Measurements from ENCODE around the gene OR4M1. TPM values are rescaled to one million over a fixed set of nuclear protein-coding genes. Genes with fewer than 3 reads are reported as not detected.
"Not testable (repeated sequence)": the region's sequence is repeated elsewhere in the genome, so short reads cannot be mapped to it uniquely, and the experiment has no call there.

OR4M1 gene
- total and polyA plus RNA-seq, 3 experiments from 2014 or later = not detected

GRCh38 chr14:19801118-19801464, 27.8 kb downstream of the OR4M1 start:
- Histone ChIP-seq H3K36me3 (ENCODE audit: insufficient read depth, low read length) (no peaks in the 10 kb centered on the region), H3K9me3 (ENCODE audit: low read length) (no peaks in the 10 kb centered on the region), H3K27me3 (ENCODE audit: insufficient read depth, low read length, poor library complexity, severe bottlenecking) (no peaks in the 10 kb centered on the region), H3K4me1 (ENCODE audit: insufficient read depth, low read length) (no peaks in the 10 kb centered on the region), H3K4me3 (ENCODE audit: low read length) (no peak overlapping the region), H3K27ac (ENCODE audit: low read depth, low read length) (no peak overlapping the region)
- H3K9me3 Mint-ChIP-seq = peaks cover 0 to 5% (median 2%) of the 10 kb centered on the region in 5 donors
- H3K4me1 Mint-ChIP-seq = no peaks in the 10 kb centered on the region
- ChIA-PET POLR2A (no interaction called here), CTCF (no interaction called here)
- no peak overlapping the region for H3K27ac Mint-ChIP-seq
- H3K27me3 Mint-ChIP-seq = no peaks in the 10 kb centered on the region
- no peak for DNase-seq
- H3K4me3 Mint-ChIP-seq = no peak overlapping the region
- no peaks in the 10 kb centered on the region for H3K36me3 Mint-ChIP-seq

GRCh38 chr14:19803470-19803869, 30.2 kb downstream of the OR4M1 start, which contains the start of gene OR4N2:
Gene OR4N2 (plus strand): TSS chr14:19803770. CDS start chr14:19827449, 23,679 bp downstream.
- H3K4me1 ChIP-seq (ENCODE audit: insufficient read depth, low read length); H3K27ac Mint-ChIP-seq; H3K4me1 Mint-ChIP-seq; DNase-seq; POLR2A ChIA-PET; H3K36me3 ChIP-seq (ENCODE audit: insufficient read depth, low read length); H3K9me3 ChIP-seq (ENCODE audit: low read length); H3K27me3 Mint-ChIP-seq; H3K9me3 Mint-ChIP-seq; H3K36me3 Mint-ChIP-seq; H3K27me3 ChIP-seq (ENCODE audit: insufficient read depth, low read length, poor library complexity, severe bottlenecking); H3K4me3 Mint-ChIP-seq; CTCF ChIA-PET; H3K27ac ChIP-seq (ENCODE audit: low read depth, low read length); H3K4me3 ChIP-seq (ENCODE audit: low read length): not testable (repeated sequence)

GRCh38 chr14:19813171-19813920, 40.0 kb downstream of the OR4M1 start:
- H3K36me3 ChIP-seq (ENCODE audit: insufficient read depth, low read length); H3K36me3 Mint-ChIP-seq; DNase-seq; H3K27me3 ChIP-seq (ENCODE audit: insufficient read depth, low read length, poor library complexity, severe bottlenecking); H3K4me1 Mint-ChIP-seq; CTCF ChIA-PET; H3K27ac ChIP-seq (ENCODE audit: low read depth, low read length); H3K27me3 Mint-ChIP-seq; H3K9me3 Mint-ChIP-seq; H3K4me3 Mint-ChIP-seq; POLR2A ChIA-PET; H3K4me3 ChIP-seq (ENCODE audit: low read length); H3K4me1 ChIP-seq (ENCODE audit: insufficient read depth, low read length); H3K9me3 ChIP-seq (ENCODE audit: low read length); H3K27ac Mint-ChIP-seq: not testable (repeated sequence)

GRCh38 chr14:19819879-19820278, 46.6 kb downstream of the OR4M1 start:
- H3K27ac Mint-ChIP-seq; CTCF ChIA-PET; H3K4me3 Mint-ChIP-seq; H3K36me3 ChIP-seq (ENCODE audit: insufficient read depth, low read length); H3K4me3 ChIP-seq (ENCODE audit: low read length); H3K4me1 Mint-ChIP-seq; H3K9me3 ChIP-seq (ENCODE audit: low read length); H3K27ac ChIP-seq (ENCODE audit: low read depth, low read length); DNase-seq; H3K27me3 ChIP-seq (ENCODE audit: insufficient read depth, low read length, poor library complexity, severe bottlenecking); H3K4me1 ChIP-seq (ENCODE audit: insufficient read depth, low read length); H3K36me3 Mint-ChIP-seq; H3K27me3 Mint-ChIP-seq; POLR2A ChIA-PET: not testable (repeated sequence)
- peaks cover 0 to 10% (median 0%) of the 10 kb centered on the region in 5 donors for H3K9me3 Mint-ChIP-seq

GRCh38 chr14:19821016-19821415, 47.7 kb downstream of the OR4M1 start:
- POLR2A ChIA-PET; DNase-seq; H3K27ac Mint-ChIP-seq; H3K27ac ChIP-seq (ENCODE audit: low read depth, low read length); H3K36me3 Mint-ChIP-seq; H3K9me3 ChIP-seq (ENCODE audit: low read length); H3K27me3 Mint-ChIP-seq; H3K4me3 ChIP-seq (ENCODE audit: low read length); H3K4me1 Mint-ChIP-seq; H3K4me3 Mint-ChIP-seq; CTCF ChIA-PET; H3K4me1 ChIP-seq (ENCODE audit: insufficient read depth, low read length); H3K27me3 ChIP-seq (ENCODE audit: insufficient read depth, low read length, poor library complexity, severe bottlenecking); H3K36me3 ChIP-seq (ENCODE audit: insufficient read depth, low read length): not testable (repeated sequence)
- H3K9me3 Mint-ChIP-seq = peaks cover 0 to 10% (median 0%) of the 10 kb centered on the region in 5 donors

- POLR2A ChIA-PET = no interaction called here
- Mint-ChIP-seq H3K36me3 (no peaks in the 10 kb centered on the region), H3K4me1 (no peaks in the 10 kb centered on the region), H3K4me3 (no peak overlapping the region), H3K27me3 (no peaks in the 10 kb centered on the region), H3K9me3 (peaks cover 0 to 10% (median 0%) of the 10 kb centered on the region in 5 donors), H3K27ac (no peak overlapping the region)
- Histone ChIP-seq H3K27me3 (ENCODE audit: insufficient read depth, low read length, poor library complexity, severe bottlenecking) (no peaks in the 10 kb centered on the region), H3K27ac (ENCODE audit: low read depth, low read length) (no peak overlapping the region), H3K36me3 (ENCODE audit: insufficient read depth, low read length) (no peaks in the 10 kb centered on the region), H3K4me1 (ENCODE audit: insufficient read depth, low read length) (no peaks in the 10 kb centered on the region), H3K9me3 (ENCODE audit: low read length) (no peaks in the 10 kb centered on the region), H3K4me3 (ENCODE audit: low read length) (no peak overlapping the region)
- CTCF ChIA-PET = no interaction called here
- DNase-seq = no peak
Observed at GRCh38 chr14:19823178-19823577, 49.9 kb downstream of the OR4M1 start.

- Mint-ChIP-seq H3K9me3 (peaks cover 0 to 10% (median 0%) of the 10 kb centered on the region in 5 donors), H3K27ac (no peak overlapping the region), H3K27me3 (no peaks in the 10 kb centered on the region), H3K4me1 (no peaks in the 10 kb centered on the region), H3K36me3 (no peaks in the 10 kb centered on the region), H3K4me3 (no peak overlapping the region)
- no peaks in the 10 kb centered on the region for H3K4me1 ChIP-seq (ENCODE audit: insufficient read depth, low read length)
- H3K36me3 ChIP-seq (ENCODE audit: insufficient read depth, low read length) = no peaks in the 10 kb centered on the region
- no peak for DNase-seq
- H3K9me3 ChIP-seq (ENCODE audit: low read length) = no peaks in the 10 kb centered on the region
- H3K27me3 ChIP-seq (ENCODE audit: insufficient read depth, low read length, poor library complexity, severe bottlenecking) = no peaks in the 10 kb centered on the region
- H3K27ac ChIP-seq (ENCODE audit: low read depth, low read length) = no peak overlapping the region
- ChIA-PET CTCF (no interaction called here), POLR2A (no interaction called here)
- H3K4me3 ChIP-seq (ENCODE audit: low read length) = no peak overlapping the region
Observed at GRCh38 chr14:19823765-19824164, 50.5 kb downstream of the OR4M1 start.

- H3K9me3 ChIP-seq (ENCODE audit: low read length); H3K4me1 ChIP-seq (ENCODE audit: insufficient read depth, low read length); POLR2A ChIA-PET; H3K27ac Mint-ChIP-seq; H3K36me3 ChIP-seq (ENCODE audit: insufficient read depth, low read length); H3K27me3 ChIP-seq (ENCODE audit: insufficient read depth, low read length, poor library complexity, severe bottlenecking); H3K4me3 Mint-ChIP-seq; H3K4me1 Mint-ChIP-seq; CTCF ChIA-PET; H3K27ac ChIP-seq (ENCODE audit: low read depth, low read length); H3K36me3 Mint-ChIP-seq; H3K9me3 Mint-ChIP-seq; H3K27me3 Mint-ChIP-seq; DNase-seq; H3K4me3 ChIP-seq (ENCODE audit: low read length): not testable (repeated sequence)
Observed at GRCh38 chr14:19827626-19828244, 54.4 kb downstream of the OR4M1 start.

All from CD8-positive, alpha-beta memory T cell (primary cell).